Measurements from ENCODE around the gene HTN3. TPM values are rescaled to one million over a fixed set of nuclear protein-coding genes. Genes with fewer than 3 reads are reported as not detected.

HTN3 gene
- total RNA-seq, 1 donor from 2014 or later = not detected

Other genes starting within 250 kb of the HTN3 start
- gene SULT1E1, start 168.3 kb upstream of the HTN3 start, total RNA-seq = not detected
- gene CSN1S1, start 97.4 kb upstream of the HTN3 start, total RNA-seq = 32.3 TPM
- not detected for gene CSN2, start 62.7 kb upstream of the HTN3 start, total RNA-seq
- not detected for gene STATH, start 32.5 kb upstream of the HTN3 start, total RNA-seq
- not detected for gene HTN1, start 22.0 kb downstream of the HTN3 start, total RNA-seq
- gene PRR27, start 125.8 kb downstream of the HTN3 start, total RNA-seq = not detected
- gene ODAM, start 167.3 kb downstream of the HTN3 start, total RNA-seq = not detected
- not detected for gene FDCSP, start 197.7 kb downstream of the HTN3 start, total RNA-seq
- gene CSN3, start 214.1 kb downstream of the HTN3 start, total RNA-seq = not detected

All from mesenteric fat pad (tissue), 1 donor.